GM23338 (cell line): ENCODE results near the gene NR2E3.

Source experiments
- CREB1 ChIP-seq: fragments of 250-450 bp; sonication (Bioruptor Pico); IDR thresholded peaks from 2 replicates; pipeline ENCODE4 v1.5.0; 2020; ENCODE audit warnings: low read depth, mild to moderate bottlenecking, moderate library complexity
- CTCF ChIP-seq, 2 experiments: fragments of 200-600 bp in 1 of 2; sonication (generic) in 1 of 2; conservative IDR thresholded peaks; 2 replicates each; pipeline versions ENCODE4 v1.5.1 to v1.6.1; 2016 to 2017; ENCODE audit warnings: antibody characterized with exemption in 2 of 2, low read depth in 2 of 2, mild to moderate bottlenecking in 2 of 2, moderate library complexity in 1 of 2
- EZH2 ChIP-seq: fragments of 200-600 bp; sonication (generic); IDR thresholded peaks from one replicate; pipeline ENCODE4 v1.8.0; 2017; ENCODE audit warnings: antibody characterized with exemption, mild to moderate bottlenecking, low read depth; ENCODE audit not compliant: unreplicated experiment
- EZH2phosphoT487 ChIP-seq: fragments of 200-600 bp; sonication (generic); IDR thresholded peaks from one replicate; pipeline ENCODE4 v1.8.1; 2018; ENCODE audit warnings: antibody characterized with exemption; ENCODE audit not compliant: unreplicated experiment
- JUNB ChIP-seq: IDR thresholded peaks from one replicate; pipeline ENCODE4 v1.6.1; 2016; ENCODE audit warnings: antibody characterized with exemption; ENCODE audit not compliant: unreplicated experiment
- POLR2AphosphoS5 ChIP-seq: IDR thresholded peaks from 2 replicates; pipeline ENCODE4 v1.6.1; 2016; ENCODE audit warnings: antibody characterized with exemption, low read depth
- REST ChIP-seq: IDR thresholded peaks from one replicate; pipeline ENCODE4 v1.6.1; 2018; ENCODE audit warnings: antibody characterized with exemption; ENCODE audit not compliant: unreplicated experiment
- ZNF114 ChIP-seq: fragments of 250-450 bp; sonication (Bioruptor Pico); IDR thresholded peaks from 2 replicates; pipeline ENCODE4 v1.5.0; 2020; ENCODE audit warnings: mild to moderate bottlenecking, moderate library complexity
- ZNF331 ChIP-seq: fragments of 250-450 bp; sonication (Bioruptor Pico); IDR thresholded peaks from 2 replicates; pipeline ENCODE4 v1.5.0; 2020; ENCODE audit warnings: low read depth, mild to moderate bottlenecking, moderate library complexity
- ZNF462 ChIP-seq: fragments of 250-450 bp; sonication (Bioruptor Pico); IDR thresholded peaks from 2 replicates; pipeline ENCODE4 v1.5.0; 2020; ENCODE audit warnings: mild to moderate bottlenecking, moderate library complexity

- TF ChIP-seq CTCF (conservative IDR thresholded peaks at IDR 0.05; ENCODE audit: low read depth in 2 of 2): no peak
- TF ChIP-seq POLR2AphosphoS5: no peak
- no peak for TF ChIP-seq EZH2
- TF ChIP-seq ZNF331: no peak
- no peak for TF ChIP-seq REST
- no peak for TF ChIP-seq CREB1 (CRISPR knock-in tag)
- TF ChIP-seq ZNF462 (CRISPR knock-in tag): no peak
- no peak for TF ChIP-seq EZH2phosphoT487
- TF ChIP-seq JUNB: no peak
- no peak for TF ChIP-seq ZNF114 (CRISPR knock-in tag)
Observed at GRCh38 chr15:71817351-71817750, 7.0 kb downstream of the NR2E3 start.
